Occipital lobe (tissue), 3 donors: Measurements from ENCODE around the gene POLR1F. TPM values are rescaled to one million over a fixed set of nuclear protein-coding genes. Genes with fewer than 3 reads are reported as not detected.

ENCODE experiments used
- DNase-seq: peaks from one replicate; lab custom pipeline; 2025; lab: John Stamatoyannopoulos, UW
- small RNA-seq: library from RNA; depleted of rRNA; stranded (forward); fragments of <200 nt; gene quantifications from one replicate; pipeline ENCODE3, GENCODE V24; 2014
- total RNA-seq: library from RNA; depleted of rRNA; stranded (reverse); fragments of >200 nt; gene quantifications from one replicate; pipeline ENCODE4 v1.2.3, GENCODE V29; 2014

POLR1F gene
- total RNA-seq, 1 donor from 2014 or later = 17.8 TPM

GRCh38 chr7:19675816-19676215, 33.0 kb downstream of the POLR1F start:
- DNase-seq = no peak

DNA sequence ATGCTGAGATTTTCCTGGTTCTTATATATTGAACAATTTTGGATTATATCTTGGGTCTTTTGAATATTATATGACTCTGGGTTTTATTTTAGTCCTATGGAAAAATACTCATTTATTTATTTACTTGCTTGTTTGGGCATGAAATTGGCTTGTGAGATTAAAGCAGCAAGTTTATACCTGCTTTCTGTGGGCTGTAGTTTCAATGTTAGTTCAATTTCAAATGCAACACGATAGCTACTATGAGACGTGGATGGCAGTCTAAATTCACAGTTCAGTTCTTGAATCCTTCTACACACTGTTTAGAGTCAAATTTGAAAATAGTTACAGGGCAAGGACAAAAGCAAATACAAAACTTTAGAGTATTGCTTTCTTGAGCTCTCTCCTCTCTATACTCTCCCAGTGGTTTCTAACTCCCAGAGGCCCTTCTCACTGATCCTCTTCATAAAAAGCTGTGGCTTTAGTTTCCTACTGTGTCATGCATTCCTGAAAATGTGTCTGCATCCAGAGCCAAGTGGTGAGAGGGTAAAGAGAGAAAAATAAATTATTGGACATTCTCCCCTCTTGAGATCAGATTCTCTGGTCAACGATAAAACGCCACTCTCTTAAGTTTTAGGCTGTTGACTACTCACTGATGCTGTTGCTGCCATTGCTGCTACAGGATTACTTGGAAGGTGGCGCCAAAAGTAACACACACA, 34.4 kb downstream of the POLR1F start:
- no peak for DNase-seq

- DNase-seq = no peak
These were observed 38.0 kb downstream of the POLR1F start for GRCh38 chr7:19670806-19671205.

DNA sequence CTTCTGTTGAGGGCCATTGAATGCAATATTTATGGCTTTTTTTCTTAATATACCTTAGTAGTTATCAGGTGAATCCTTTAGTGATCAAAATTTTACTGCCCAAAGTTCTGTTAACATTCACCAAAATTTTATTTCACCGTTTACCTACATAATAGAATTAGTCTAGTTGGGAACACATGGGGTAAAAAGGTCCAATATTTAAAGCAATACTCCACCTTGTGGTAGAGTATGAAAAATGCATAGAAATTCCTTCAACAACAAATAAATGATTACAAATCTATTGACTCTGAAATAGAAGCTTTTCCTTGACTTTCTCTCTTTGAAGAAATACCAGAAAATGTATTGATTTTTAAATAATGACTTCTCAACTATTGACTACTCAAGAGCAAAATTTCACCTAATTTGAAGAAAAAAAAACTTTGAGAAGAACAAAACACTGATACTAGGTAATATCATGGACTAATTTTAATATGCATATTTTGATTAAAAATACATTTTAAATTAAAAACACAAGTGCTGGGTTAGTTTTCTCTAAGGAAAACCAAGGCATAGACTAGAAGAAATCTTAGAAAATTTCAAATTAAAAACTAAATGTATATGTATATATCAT, 43.3 kb downstream of the POLR1F start:
- no peak for DNase-seq

DNA sequence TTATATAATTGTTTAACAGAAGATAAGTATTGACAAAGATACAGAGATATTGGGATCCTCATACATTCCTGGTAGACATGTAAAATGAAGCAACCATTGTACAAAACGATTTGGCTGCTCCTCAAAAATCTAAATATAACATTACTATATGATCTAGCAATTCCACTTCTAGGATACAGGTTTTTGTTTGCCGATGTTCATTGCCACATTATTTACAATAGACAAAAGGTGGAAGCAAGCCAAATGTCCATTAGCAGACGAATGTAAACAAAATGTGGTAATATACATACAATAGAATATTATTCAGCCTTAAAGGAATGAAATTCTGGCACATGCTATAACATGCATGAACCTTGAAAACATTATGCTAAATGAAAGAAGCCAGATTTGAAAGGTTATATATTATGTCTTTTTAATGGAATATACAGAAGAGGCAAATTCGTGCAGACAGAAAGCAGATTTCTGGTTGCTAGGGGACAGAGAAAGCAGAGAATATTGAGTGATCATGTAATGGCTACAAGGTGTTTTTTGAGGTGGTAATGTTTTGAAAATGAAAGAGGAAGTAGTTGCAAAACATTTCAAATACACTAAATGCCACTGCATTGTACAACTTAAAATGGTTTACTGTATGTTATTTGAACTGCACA, 44.9 kb downstream of the POLR1F start:
- DNase-seq = no peak

DNA sequence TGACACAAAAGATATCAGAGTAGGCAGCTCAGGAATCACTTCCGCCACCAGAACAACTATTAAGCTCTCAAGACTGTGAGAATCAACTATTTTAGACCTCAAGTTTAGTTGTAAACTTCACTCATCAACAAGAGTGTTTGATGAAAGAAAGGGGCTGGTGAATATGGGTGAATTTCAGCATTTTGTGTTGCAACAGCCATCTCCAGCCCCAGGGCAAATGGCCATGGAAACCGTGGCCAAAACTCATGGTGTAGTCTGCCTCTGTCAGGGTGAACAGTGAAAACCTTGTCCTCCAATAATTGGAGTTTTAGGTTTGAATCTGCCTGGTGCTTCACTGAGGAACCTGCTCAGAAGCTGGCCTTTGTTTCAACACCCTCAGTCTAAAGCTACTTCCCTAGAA, 60.0 kb downstream of the POLR1F start:
- DNase-seq = no peak

Small RNA genes within 50 kb of the gene (small RNA-seq; reads per million reads assigned to genes)
- gene MIR3146 = not detected

Other genes with a start within 250 kb of the POLR1F start
- gene TMEM196, start 64.6 kb upstream of the POLR1F start, total RNA-seq = 10.1 TPM